ENCODE data around the gene SHB.

SHB gene

DNA sequence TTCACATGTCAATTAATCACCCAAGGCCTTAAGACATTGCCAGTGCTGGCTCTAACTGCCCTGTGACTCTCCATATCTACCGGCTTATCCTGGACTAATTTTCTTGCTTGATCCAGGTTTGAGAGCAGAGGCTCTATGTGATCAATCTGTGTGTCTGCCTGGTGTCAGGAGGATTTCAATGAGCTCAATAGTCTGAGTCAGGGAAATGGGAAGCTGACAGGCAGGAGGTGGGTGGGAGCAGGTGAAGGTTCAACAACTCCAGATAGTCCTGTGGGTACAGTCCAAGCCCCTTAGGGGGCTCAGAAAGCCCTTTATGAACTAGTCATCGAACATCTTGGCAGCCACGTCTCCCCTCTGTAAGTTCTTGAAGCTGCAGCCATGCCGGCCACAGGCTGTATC lies 72.2 kb downstream of the SHB start:
- Histone ChIP-seq H3K9me3 (ENCODE audit: control insufficient read depth, insufficient read depth, low read depth, low read length) (no peaks in the 10 kb centered on the region), H3K4me1 (ENCODE audit: control insufficient read depth, insufficient read depth, low read length) (no peaks in the 10 kb centered on the region; the same call in 1 of the 2 replicates), H3K27ac (ENCODE audit: extremely low read depth, low read depth, low read length) (no peak overlapping the region), H3K36me3 (ENCODE audit: control insufficient read depth in 2 of 2, insufficient read depth in 1 of 2, low read length in 2 of 2) (peaks cover 0 to 29% of the 10 kb centered on the region in 2 experiments; a peak in 1 of 3 replicates), H3K4me3 (ENCODE audit: low read depth, low read length) (no peak overlapping the region)
- CTCF ChIA-PET, result interaction anchor here (0.6 to 0.7 kb wide), 2 partner anchors 230 to 367 kb away, joined by 3 to 4 read pairs; no protein-coding TSS in a partner anchor
- POLR2A ChIA-PET, result no interaction called here
- TF ChIP-seq ZNF350 (tag by site-specific recombination; IDR thresholded peaks at IDR 0.05), result no peak
- TF ChIP-seq, protein P1, sequence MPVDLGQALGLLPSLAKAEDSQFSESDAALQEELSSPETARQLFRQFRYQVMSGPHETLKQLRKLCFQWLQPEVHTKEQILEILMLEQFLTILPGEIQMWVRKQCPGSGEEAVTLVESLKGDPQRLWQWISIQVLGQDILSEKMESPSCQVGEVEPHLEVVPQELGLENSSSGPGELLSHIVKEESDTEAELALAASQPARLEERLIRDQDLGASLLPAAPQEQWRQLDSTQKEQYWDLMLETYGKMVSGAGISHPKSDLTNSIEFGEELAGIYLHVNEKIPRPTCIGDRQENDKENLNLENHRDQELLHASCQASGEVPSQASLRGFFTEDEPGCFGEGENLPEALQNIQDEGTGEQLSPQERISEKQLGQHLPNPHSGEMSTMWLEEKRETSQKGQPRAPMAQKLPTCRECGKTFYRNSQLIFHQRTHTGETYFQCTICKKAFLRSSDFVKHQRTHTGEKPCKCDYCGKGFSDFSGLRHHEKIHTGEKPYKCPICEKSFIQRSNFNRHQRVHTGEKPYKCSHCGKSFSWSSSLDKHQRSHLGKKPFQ (tag by site-specific recombination; IDR thresholded peaks at IDR 0.05), result no peak
- no peak for TF ChIP-seq SALL2 (tag by site-specific recombination; IDR thresholded peaks at IDR 0.05; ENCODE audit: borderline replicate concordance)
- TF ChIP-seq ZNF514 (tag by site-specific recombination; IDR thresholded peaks at IDR 0.05), result no peak
- no peak for TF ChIP-seq AEBP2 (tag by site-specific recombination; IDR thresholded peaks at IDR 0.05; ENCODE audit: borderline replicate concordance)
- TF ChIP-seq HOXD13 (CRISPR knock-in tag; IDR thresholded peaks at IDR 0.05; ENCODE audit: borderline replicate concordance), result no peak
- no peak for TF ChIP-seq ZNF133 (tag by site-specific recombination; IDR thresholded peaks at IDR 0.05)
- TF ChIP-seq ZNF558 (tag by site-specific recombination; IDR thresholded peaks at IDR 0.05), result no peak
- no peak for TF ChIP-seq ZBTB1 (tag by site-specific recombination; IDR thresholded peaks at IDR 0.05)
- TF ChIP-seq ZSCAN4 (tag by site-specific recombination; IDR thresholded peaks at IDR 0.05), result no peak

GRCh38 chr9:37995961-37996818 lies 72.8 kb downstream of the SHB start:
- Histone ChIP-seq H3K4me1 (ENCODE audit: control insufficient read depth, insufficient read depth, low read length) (no peaks in the 10 kb centered on the region; the same call in 1 of the 2 replicates), H3K36me3 (ENCODE audit: control insufficient read depth in 2 of 2, insufficient read depth in 1 of 2, low read length in 2 of 2) (peaks cover 0 to 29% of the 10 kb centered on the region in 2 experiments; a peak in 1 of 3 replicates), H3K4me3 (ENCODE audit: low read depth, low read length) (no peak overlapping the region), H3K27ac (ENCODE audit: extremely low read depth, low read depth, low read length) (no peak overlapping the region), H3K9me3 (ENCODE audit: control insufficient read depth, insufficient read depth, low read depth, low read length) (no peaks in the 10 kb centered on the region)
- ChIA-PET POLR2A (interaction anchor here (1.5 kb wide), 1 partner anchor 10 kb away, joined by 4 read pairs; no protein-coding TSS in a partner anchor), CTCF (interaction anchor here (0.6 to 1.0 kb wide), 5 partner anchors 28 to 405 kb away, joined by 3 to 5 read pairs (median 3); no protein-coding TSS in a partner anchor)
- no peak for TF ChIP-seq ZFHX2 (tag by site-specific recombination; conservative IDR thresholded peaks at IDR 0.05)
- no peak for TF ChIP-seq ZNF398 (tag by site-specific recombination; IDR thresholded peaks at IDR 0.05)
- TF ChIP-seq FEZF1 (tag by site-specific recombination; IDR thresholded peaks at IDR 0.05), result no peak
- TF ChIP-seq ZNF654 (tag by site-specific recombination; IDR thresholded peaks at IDR 0.05; ENCODE audit: low read depth), result no peak
- TF ChIP-seq ZNF837 (tag by site-specific recombination; IDR thresholded peaks at IDR 0.05), result no peak
- no peak for TF ChIP-seq ZBTB26 (tag by site-specific recombination; optimal IDR thresholded peaks at IDR 0.05)
- TF ChIP-seq ZNF529 (tag by site-specific recombination; IDR thresholded peaks at IDR 0.05; ENCODE audit: insufficient replicate concordance), result no peak
- no peak for TF ChIP-seq ZFP3 (tag by site-specific recombination; IDR thresholded peaks at IDR 0.05; ENCODE audit: low read depth)
- no peak for TF ChIP-seq ZNF37A (tag by site-specific recombination; IDR thresholded peaks at IDR 0.05)
- TF ChIP-seq ZNF112 (tag by site-specific recombination; IDR thresholded peaks at IDR 0.05), result no peak
- no peak for TF ChIP-seq ZNF621 (tag by site-specific recombination; IDR thresholded peaks at IDR 0.05)
- no peak for TF ChIP-seq SCRT1 (tag by site-specific recombination; IDR thresholded peaks at IDR 0.05; ENCODE audit: borderline replicate concordance)
- TF ChIP-seq ZNF157 (tag by site-specific recombination; IDR thresholded peaks at IDR 0.05), result no peak
- TF ChIP-seq ZNF202 (tag by site-specific recombination; IDR thresholded peaks at IDR 0.05; ENCODE audit: borderline replicate concordance), result no peak
- no peak for TF ChIP-seq YY1 (tag by site-specific recombination; IDR thresholded peaks at IDR 0.05)
- TF ChIP-seq ZNF629 (tag by site-specific recombination; IDR thresholded peaks at IDR 0.05), result no peak
- no peak for TF ChIP-seq ZNF350 (tag by site-specific recombination; IDR thresholded peaks at IDR 0.05)
